ENCODE measurements around the gene SEPTIN5. TPM values are rescaled to one million over a fixed set of nuclear protein-coding genes. Genes with fewer than 3 reads are reported as not detected.
A peak's percentile ranks its signal among the peaks of the same experiment; 100 is the strongest.

Gene SEPTIN5
- total RNA-seq, 1 donor from 2014 or later = 9.3 TPM

GRCh38 chr22:19730655-19731360 is 16.5 kb downstream of the SEPTIN5 start:
- intact Hi-C loops (cut with DNase I) = no loop called here
- Histone ChIP-seq H3K27me3 (ENCODE audit: low read depth) (peaks cover 6% of the 10 kb centered on the region), H3K9me3 (no peaks in the 10 kb centered on the region), H3K4me1 (peaks cover 11% of the 10 kb centered on the region), H3K36me3 (no peaks in the 10 kb centered on the region), H3K27ac (no peak overlapping the region), H3K4me3 (peak overlapping the region; percentile 47)
- peak; percentile 87 for DNase-seq
- peak; percentile 89 to 93 for ATAC-seq
- peak; percentile 96 for TF ChIP-seq CTCF (IDR thresholded peaks at IDR 0.05)

- Histone ChIP-seq H3K27me3 (ENCODE audit: low read depth) (peaks cover 9% of the 10 kb centered on the region), H3K4me3 (no peak overlapping the region), H3K4me1 (peaks cover 11% of the 10 kb centered on the region), H3K27ac (no peak overlapping the region), H3K36me3 (no peaks in the 10 kb centered on the region), H3K9me3 (no peaks in the 10 kb centered on the region)
- TF ChIP-seq CTCF (IDR thresholded peaks at IDR 0.05) = no peak
- ATAC-seq (peak in 1 of 2 donors; percentile 1), DNase-seq (no peak)
- intact Hi-C loops (cut with DNase I) = no loop called here
Measured at GRCh38 chr22:19731361-19732135, 17.2 kb downstream of the SEPTIN5 start.

- TF ChIP-seq CTCF (IDR thresholded peaks at IDR 0.05) = no peak
- peaks cover 11% of the 10 kb centered on the region for H3K4me1 ChIP-seq
- no peak overlapping the region for H3K27ac ChIP-seq
- no peak for ATAC-seq
- DNase-seq = no peak
- intact Hi-C loops (cut with DNase I) = no loop called here
- H3K9me3 ChIP-seq = no peaks in the 10 kb centered on the region
- no peak overlapping the region for H3K4me3 ChIP-seq
- H3K27me3 ChIP-seq (ENCODE audit: low read depth) = peaks cover 13% of the 10 kb centered on the region
- no peaks in the 10 kb centered on the region for H3K36me3 ChIP-seq
Measured at GRCh38 chr22:19732403-19733113, 18.3 kb downstream of the SEPTIN5 start.

- no peak for ATAC-seq
- H3K9me3 ChIP-seq = no peaks in the 10 kb centered on the region
- peaks cover 13% of the 10 kb centered on the region for H3K27me3 ChIP-seq (ENCODE audit: low read depth)
- no peak overlapping the region for H3K4me3 ChIP-seq
- H3K27ac ChIP-seq = no peak overlapping the region
- intact Hi-C loops (cut with DNase I) = no loop called here
- no peaks in the 10 kb centered on the region for H3K36me3 ChIP-seq
- TF ChIP-seq CTCF (IDR thresholded peaks at IDR 0.05) = no peak
- H3K4me1 ChIP-seq = peaks cover 11% of the 10 kb centered on the region
- DNase-seq = no peak
Measured at GRCh38 chr22:19733755-19734154, 19.5 kb downstream of the SEPTIN5 start.

- DNase-seq = no peak
- Histone ChIP-seq H3K9me3 (no peaks in the 10 kb centered on the region), H3K27me3 (ENCODE audit: low read depth) (peaks cover 13% of the 10 kb centered on the region), H3K4me1 (peaks cover 11% of the 10 kb centered on the region), H3K4me3 (no peak overlapping the region), H3K36me3 (no peaks in the 10 kb centered on the region), H3K27ac (no peak overlapping the region)
- no peak for ATAC-seq
- intact Hi-C loops (cut with DNase I) = no loop called here
- no peak for TF ChIP-seq CTCF (IDR thresholded peaks at IDR 0.05)
Measured at GRCh38 chr22:19734163-19734562, 19.9 kb downstream of the SEPTIN5 start.
